GM18505 (cell line): ENCODE measurements around the gene TRIM63.

Source experiments
- ATAC-seq: cut with Tn5 transposase; IDR thresholded peaks from one replicate; pipeline ENCODE4 v1.9.1; 2021; ENCODE audit not compliant: unreplicated experiment
- POLR2A ChIP-seq: IDR thresholded peaks from 4 replicates; pipeline ENCODE4 v1.6.1; 2011; ENCODE audit warnings: borderline replicate concordance; ENCODE audit not compliant: insufficient read depth, insufficient read length; ENCODE audit errors: extremely low read depth

TRIM63 gene

DNA sequence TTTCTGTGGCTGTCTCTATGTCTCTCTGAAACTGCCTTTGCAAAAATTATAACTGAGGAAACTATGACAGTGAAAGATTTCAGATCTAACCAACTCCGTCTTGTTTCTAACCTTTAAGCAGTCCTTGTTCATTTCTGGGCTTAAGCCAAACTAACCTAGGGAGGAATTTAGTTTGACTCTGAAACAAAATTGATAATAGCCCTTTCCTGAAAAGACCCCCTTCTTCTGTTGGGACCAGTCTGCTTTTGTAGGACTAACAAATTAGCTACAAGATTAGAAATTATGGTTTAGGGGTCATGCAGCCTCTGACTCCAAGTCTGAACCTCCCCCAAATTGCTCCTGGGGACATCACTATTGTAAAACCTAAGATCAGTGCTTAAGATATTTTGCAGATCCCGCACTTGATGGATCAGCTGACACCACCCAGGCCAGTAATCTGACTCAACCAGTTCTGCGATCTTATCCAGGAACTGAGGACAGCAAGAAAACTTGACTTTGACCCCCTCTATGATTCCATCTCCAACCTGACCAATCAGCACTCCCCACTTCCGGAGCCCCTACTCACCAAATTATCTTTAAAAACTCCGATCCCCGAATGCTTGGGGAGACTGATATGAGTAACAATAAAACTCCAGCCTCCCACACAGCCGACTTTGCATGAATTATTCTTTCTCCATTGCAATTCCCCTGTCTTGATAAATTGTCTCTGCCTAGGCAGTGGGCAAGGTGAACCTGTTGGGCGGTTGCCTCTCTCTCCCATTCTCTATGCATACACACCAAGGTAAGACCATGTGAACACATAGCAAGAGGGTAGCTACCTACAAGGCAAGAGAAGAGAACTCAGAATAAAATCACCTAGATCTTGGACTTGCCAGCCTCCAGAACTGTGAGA lies 11.1 kb upstream of the TRIM63 start:
- ATAC-seq: no peak
- no peak for TF ChIP-seq POLR2A

DNA sequence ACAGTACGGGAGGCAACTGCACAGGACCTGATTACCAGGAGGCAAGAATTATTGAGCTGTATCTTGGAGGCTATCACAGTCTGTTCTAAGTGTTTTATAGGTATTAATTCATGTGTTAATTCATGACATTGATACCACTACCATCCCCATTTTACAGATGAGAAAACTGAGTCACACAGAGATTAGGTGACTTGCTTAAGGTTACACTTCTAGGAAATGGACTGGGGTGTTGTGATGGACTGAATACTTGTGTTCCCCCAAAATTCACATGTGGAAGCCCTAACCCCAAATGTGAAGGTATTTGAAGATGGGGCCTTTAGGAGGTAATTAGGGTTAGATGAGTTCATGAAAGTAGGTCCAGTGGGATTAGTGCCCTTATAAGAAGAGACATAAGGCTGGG lies 10.1 kb upstream of the TRIM63 start:
- ATAC-seq: no peak
- no peak for TF ChIP-seq POLR2A

DNA sequence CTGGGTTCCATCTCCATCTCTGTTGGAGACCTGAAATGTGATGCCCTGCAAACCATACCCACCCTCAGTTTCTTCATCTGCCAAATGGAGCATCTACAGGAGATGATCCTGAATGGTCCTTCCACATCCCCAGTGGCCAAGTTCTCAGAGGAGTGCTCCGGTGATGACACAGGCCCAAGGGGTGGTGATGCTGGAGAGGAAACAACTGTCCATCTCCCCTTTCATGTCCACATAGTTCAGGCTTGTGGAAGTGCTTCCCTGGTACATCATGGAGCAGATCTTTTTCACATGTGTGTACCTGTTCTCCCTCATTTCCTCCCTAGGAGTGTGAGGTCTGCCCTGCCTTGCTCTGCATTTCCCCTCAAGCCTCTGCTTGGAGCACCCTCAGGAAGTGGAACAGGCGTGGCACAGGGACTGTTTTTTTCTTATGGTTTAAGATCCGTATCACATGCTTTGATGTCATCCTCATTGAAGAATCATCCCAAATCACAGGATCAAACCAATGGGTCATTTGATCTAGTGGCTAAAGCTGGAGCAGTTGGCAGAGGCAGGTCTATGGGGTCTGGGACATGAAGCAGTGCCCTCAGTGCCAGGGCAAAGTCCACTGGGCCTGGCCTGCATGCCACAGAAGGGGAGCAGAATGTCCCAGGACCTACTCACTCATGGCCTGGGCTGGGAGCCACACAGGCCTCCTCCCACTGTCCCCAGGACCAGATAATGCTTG lies 8.2 kb upstream of the TRIM63 start:
- no peak for TF ChIP-seq POLR2A
- ATAC-seq: no peak

DNA sequence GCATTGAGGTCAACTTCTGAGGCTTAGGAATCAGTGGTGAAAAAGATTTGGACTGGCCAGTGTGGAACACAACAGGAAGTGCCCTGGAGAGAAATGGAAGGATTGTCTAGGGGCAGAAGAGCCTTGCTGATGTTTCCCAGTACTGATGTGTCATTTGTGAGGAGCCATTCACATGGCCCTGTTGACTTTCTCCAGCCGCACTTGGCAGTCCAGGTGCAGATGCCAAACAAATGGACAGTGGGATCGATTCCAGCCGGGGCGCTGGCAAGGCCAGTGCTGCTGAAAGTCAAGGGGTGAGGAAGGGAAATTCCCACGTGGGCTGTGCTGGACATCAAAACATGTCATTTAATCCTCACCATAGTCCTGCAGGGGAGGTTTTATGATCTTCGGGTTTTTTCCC lies 4.9 kb upstream of the TRIM63 start:
- TF ChIP-seq POLR2A: no peak
- ATAC-seq: no peak

DNA sequence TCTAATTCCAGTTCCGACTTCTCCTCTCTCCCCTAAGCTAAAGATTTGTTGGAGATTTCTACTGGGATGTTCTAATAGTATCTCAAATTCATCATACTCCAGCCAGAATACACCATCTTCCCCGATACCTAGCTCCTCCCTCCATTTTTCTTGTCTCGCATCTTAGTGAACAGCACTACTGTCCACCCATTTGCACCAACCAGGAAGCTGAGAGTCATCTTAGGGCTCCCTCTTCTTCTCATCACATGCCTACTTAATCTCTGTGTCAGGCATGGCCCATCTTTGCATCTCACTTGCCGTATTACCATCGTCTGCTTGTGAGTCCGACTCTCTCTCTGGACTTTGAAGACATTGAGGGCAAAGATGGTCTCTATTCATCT lies 3.5 kb upstream of the TRIM63 start:
- no peak for TF ChIP-seq POLR2A
- ATAC-seq: no peak

DNA sequence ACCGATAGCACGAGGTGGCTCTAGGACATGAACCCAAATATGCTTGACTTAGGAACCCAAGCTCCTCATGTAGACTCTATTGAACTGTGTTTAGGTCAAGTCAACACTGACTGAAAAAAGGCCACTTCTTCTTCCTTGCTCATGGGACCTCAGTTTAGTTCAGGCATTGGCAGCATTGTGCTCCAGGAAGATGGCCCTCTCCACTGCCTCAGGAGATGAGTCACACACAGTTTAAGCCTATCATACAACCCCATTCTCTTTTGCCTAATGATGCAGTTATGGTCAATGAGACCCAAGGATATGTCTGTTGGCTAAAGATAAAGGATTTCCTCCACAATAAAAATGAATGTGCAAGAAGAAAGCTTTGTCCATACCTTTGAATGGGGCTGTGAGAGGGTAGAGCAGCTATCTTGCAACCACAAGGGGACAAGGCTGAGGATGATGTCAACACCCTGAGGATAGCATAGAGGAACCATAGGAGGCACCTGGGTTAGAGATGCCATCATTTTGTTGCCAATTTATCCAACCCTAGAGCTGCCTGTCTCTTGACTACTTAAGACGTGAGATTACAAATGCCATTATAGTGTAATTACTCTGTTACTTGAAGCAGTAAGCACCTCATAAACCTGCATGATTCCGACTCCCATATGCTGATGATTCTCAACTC lies 3.0 kb upstream of the TRIM63 start:
- ATAC-seq: no peak
- no peak for TF ChIP-seq POLR2A

DNA sequence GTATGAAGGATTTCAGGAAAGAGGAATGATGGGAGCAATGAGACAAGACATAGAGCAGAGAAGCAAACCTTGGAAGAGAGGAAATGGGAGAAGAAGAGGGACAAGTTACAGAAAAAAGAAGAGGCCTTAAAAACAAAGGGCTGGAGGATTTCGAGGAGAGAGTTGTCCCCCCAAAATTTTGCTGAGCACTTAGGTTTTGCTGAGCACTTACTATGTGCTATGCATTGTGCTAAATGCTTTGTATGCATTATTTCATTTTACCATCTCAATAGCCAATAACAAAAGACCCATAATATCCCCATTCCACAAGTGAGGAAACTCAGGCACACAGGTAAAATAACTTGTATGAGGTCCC lies 2.5 kb upstream of the TRIM63 start:
- TF ChIP-seq POLR2A: no peak
- ATAC-seq: no peak

DNA sequence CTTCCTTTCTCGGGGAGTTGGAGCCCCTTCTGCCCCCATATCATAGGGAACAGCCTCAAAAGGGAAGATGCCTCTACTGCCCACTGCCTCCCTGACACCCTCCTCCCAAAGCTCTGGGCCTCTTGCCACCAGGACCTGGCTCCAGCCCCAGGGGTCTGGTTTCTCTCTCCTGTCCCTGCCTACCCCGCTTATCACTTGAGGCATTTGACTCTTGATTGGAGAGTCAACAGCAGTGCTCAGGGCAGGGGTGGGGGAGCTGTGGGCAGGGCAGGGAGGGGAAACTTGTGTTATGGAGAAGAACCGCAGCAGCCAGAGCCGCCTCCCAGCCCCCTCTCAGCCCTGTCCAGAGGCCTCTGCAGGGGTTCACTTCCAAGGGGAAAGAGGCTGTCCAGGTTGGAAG lies 573 bp downstream of the TRIM63 start:
- no peak for ATAC-seq
- TF ChIP-seq POLR2A: no peak

DNA sequence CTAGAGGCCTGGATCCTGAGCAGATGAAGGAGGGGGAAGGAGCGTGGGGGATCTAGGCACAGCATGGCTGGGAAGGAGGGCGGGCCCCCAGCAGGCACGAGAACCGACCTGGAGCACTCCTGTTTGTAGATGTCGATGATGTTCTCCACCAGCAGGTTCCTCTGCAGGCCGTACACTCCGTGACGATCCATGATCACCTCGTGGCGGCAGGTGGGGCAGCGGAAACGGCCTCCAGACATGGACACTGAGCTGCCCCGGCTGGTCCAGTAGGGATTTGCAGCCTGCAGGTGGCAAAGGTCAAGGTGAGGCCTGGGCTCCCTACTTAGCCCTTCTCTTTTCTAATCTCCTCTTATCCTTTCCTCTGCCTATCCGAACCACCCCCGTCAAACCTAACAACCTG lies 1.3 kb downstream of the TRIM63 start:
- TF ChIP-seq POLR2A: no peak
- no peak for ATAC-seq

DNA sequence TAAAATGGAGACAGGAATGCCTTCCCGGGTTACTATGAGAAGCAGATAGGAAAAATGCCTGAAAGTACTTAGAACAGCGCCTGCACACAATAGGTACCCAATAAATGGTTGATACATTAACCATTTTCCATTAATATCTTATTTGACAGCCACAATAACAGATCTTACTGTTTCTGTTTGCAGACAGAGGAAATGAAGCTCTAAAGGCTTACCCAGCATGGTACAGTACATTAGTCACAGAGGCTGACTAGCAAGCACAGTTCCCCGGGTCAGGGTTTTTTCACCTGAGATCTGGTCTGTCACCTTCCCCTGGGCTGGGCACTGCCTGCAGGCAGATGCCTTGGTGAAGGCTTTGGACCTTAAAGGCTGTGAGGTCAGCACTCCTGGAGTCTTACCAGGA lies 2.9 kb downstream of the TRIM63 start:
- no peak for TF ChIP-seq POLR2A
- ATAC-seq: no peak

DNA sequence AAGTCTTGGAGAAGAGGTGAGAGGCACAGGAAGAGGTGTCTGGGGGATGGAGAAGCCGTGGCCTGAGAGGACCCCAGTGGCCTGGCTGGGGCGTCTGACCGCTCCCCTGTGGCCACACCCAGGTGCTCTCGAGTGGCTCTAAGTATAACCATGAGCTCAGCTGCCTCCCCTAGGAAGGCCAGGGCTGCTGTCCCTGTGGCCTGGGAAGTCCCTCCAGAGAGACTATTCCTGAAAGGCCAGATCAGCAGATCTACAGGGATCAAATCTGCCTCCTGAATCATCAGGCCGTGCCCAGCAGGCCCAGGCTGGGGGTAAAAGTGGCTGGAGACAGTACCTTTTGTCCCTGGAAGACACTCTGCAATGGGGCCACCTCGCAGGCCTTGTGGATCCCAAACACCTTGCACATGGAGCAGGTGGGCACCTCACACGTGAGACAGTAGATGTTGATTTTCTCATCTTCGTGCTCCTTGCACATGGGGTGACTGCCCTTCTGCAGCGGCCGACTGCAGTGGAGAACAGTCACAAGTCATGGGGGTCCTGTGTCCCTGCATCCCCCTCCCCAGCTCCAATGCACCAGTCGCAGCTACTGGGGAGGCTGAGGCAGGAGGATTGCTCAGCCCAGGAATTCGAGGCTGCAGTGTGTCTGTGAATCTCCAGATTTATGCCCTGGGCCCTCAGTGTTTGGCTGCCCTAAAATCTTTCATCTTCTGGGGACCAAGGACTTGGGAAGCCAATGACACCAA lies 6.4 kb downstream of the TRIM63 start:
- TF ChIP-seq POLR2A: no peak
- ATAC-seq: no peak

DNA sequence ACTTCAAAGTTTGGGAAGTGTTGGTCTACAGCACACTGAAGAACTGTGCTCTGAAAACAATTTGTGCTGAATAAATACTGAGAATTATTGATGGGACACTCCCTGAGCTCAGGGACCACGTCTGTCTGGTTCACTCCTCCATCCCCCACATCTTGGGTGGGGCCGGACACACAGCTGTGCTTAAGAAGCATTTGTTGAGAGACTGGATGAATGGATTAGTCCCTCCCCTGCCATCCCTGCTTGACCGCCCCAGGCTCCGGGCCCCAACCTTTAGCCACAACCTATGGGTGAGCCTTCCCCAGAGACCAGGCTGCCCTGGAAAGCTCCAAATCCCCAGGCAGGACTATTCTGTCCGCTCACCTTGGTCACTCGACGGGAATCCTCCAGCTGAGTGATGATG lies 7.5 kb downstream of the TRIM63 start:
- no peak for ATAC-seq

DNA sequence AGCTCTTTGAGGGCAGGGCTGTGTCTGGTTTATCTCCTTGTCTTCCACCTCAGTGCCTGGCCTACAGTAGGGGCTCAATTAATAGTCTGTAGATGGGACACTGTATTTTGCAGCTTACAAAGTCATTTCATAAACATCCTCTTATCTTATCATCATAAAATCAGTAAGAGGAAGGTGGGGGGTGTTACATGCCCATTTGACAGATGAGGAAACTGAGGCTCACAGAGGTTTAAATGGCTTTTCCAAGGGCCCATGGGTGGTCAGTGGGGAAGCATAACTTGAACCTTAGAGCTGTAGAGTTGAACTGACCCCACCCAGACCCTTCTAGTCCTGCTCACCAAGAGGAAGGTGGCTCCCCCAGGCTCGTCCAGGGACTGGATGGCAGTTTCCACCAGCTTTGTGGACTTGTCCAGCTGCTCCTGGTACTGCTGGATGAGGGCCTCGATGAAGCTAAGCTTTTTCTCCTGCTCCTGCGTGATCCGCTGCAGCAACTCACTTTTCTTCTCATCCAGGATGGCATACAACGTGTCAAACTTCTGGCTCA lies 9.3 kb downstream of the TRIM63 start:
- no peak for TF ChIP-seq POLR2A
- no peak for ATAC-seq

More for the DNA sequence above, 7.5 kb downstream of the TRIM63 start:
- TF ChIP-seq POLR2A: no peak
